Psoas muscle (tissue), 8 donors: ENCODE data around the gene RPL32. TPM values are rescaled to one million over a fixed set of nuclear protein-coding genes. Genes with fewer than 3 reads are reported as not detected.

ENCODE experiments used
- ATAC-seq, 4 donors: fragments of 200-7000 bp; cut with Tn5 transposase; one replicate each; pipeline ENCODE4 v1.9.1; 2020; ENCODE audit warnings: moderate library complexity in 3 of 4, mild to moderate bottlenecking in 2 of 4
- DNase-seq, 2 donors: peaks; one replicate each; pipeline ENCODE4 v3.0.0-alpha.2; 2020
- H3K27ac ChIP-seq: fragments of 200-600 bp; one replicate; pipeline ENCODE4 v1.8.0; 2022
- H3K27me3 ChIP-seq, 3 donors: fragments of 200-600 bp in 1 of 3; one replicate each; pipeline versions ENCODE4 v1.6.1 to v1.8.0; 2013 to 2022; ENCODE audit warnings: low read length in 2 of 3, mild to moderate bottlenecking in 2 of 3, moderate library complexity in 1 of 3; ENCODE audit not compliant: insufficient read depth in 3 of 3
- H3K36me3 ChIP-seq, 2 donors: fragments of 200-600 bp in 1 of 2; one replicate each; pipeline versions ENCODE4 v1.6.1 to v1.8.0; 2013 to 2022; ENCODE audit warnings: low read depth in 1 of 2, mild to moderate bottlenecking in 1 of 2, moderate library complexity in 1 of 2; ENCODE audit not compliant: insufficient read depth in 1 of 2
- H3K4me1 ChIP-seq: fragments of 200-600 bp; one replicate; pipeline ENCODE4 v1.8.0; 2022
- H3K4me3 ChIP-seq: fragments of 200-600 bp; one replicate; pipeline ENCODE4 v1.8.0; 2022; ENCODE audit warnings: mild to moderate bottlenecking
- H3K9me3 ChIP-seq: fragments of 200-600 bp; one replicate; pipeline ENCODE4 v1.8.0; 2022
- CTCF ChIP-seq: fragments of 200-600 bp; IDR thresholded peaks from one replicate; pipeline ENCODE4 v1.8.0; 2022; ENCODE audit warnings: antibody characterized with exemption
- WGBS, 3 donors: extraction: QIAGEN DNeasy Blood & Tissue Kit; methylation state at CpG; one replicate each; pipeline versions ENCODE4 v1.1.6 to v1.1.7; 2013; 5-methylcytosine and 5-hydroxymethylcytosine counted together
- intact Hi-C, 2 donors: fragments of 100-400 bp; cut with DNase I; formaldehyde crosslinking; loops; one replicate each; pipeline versions ENCODE4 v1.11.0 to v1.14.2; 2022
- polyA plus RNA-seq, 3 donors: library from polyadenylated mRNA; stranded (reverse); fragments of 200-250 nt; gene quantifications; one replicate each; pipeline ENCODE4 v1.2.3, GENCODE V29; 2013
- total RNA-seq, 4 donors: library from RNA; stranded (reverse); fragmentation: NEBNext Ultra II Directional in 2 of 4; extraction: Animal tissue kit (Norgen Biotek cat#: 25700) in 2 of 4; gene quantifications; one replicate each; pipeline versions ENCODE4 v1.2.1 to v1.2.4, GENCODE V29; 2021 to 2023
- donor health status: healthy with polysubstance abuse.
- donor health status: DM: no; HTN: no; CAD: no; lungs with moderate emphysema.
- donor health status: Bipolar disorder and iron deficiency.
- donor health status: healthy.
- donor health status: DM: yes; HTN: yes; CAD: no.
- donor health status: DM: no; HTN: no; CAD: no.
- donor health status: DM: no; HTN: no; CAD: no.
- donor health status: DM: yes; HTN: yes; CAD: no.

The RPL32 gene
- total and polyA plus RNA-seq, 7 donors = 1,418 to 2,939 (median 1,919) TPM

GRCh38 chr3:12807601-12808359 lies 33.6 kb downstream of the RPL32 start:
- intact Hi-C loops = no loop called here
- WGBS, 3 donors = 64 to 71% (median 66%) methylated on average over 7 of the region's 7 CpGs

GRCh38 chr3:12807066-12807465 lies 34.3 kb downstream of the RPL32 start:
- TF ChIP-seq CTCF = no peak
- intact Hi-C loops = no loop called here
- Histone ChIP-seq H3K36me3 (peaks cover 3 to 79% of the 10 kb centered on the region in 2 donors), H3K4me1 (peaks cover 27% of the 10 kb centered on the region), H3K4me3 (no peak overlapping the region), H3K27ac (peak overlapping the region; percentile 70), H3K9me3 (no peaks in the 10 kb centered on the region), H3K27me3 (no peaks in the 10 kb centered on the region)
- WGBS, 3 donors = 89 to 95% (median 90%) methylated on average over 9 of the region's 9 CpGs
- DNase-seq (no peak), ATAC-seq (no peak)

More at GRCh38 chr3:12807601-12808359, 33.6 kb downstream of the RPL32 start:
- TF ChIP-seq CTCF = no peak
- peaks cover 3 to 82% of the 10 kb centered on the region in 2 donors for H3K36me3 ChIP-seq
- no peaks in the 10 kb centered on the region for H3K27me3 ChIP-seq
- peaks cover 27% of the 10 kb centered on the region for H3K4me1 ChIP-seq
- no peak overlapping the region for H3K4me3 ChIP-seq
- H3K27ac ChIP-seq = peak overlapping the region; percentile 70
- no peaks in the 10 kb centered on the region for H3K9me3 ChIP-seq
- ATAC-seq (no peak), DNase-seq (no peak)

GRCh38 chr3:12803371-12803770 lies 38.0 kb downstream of the RPL32 start:
- ATAC-seq (no peak), DNase-seq (no peak)
- no peak for TF ChIP-seq CTCF
- intact Hi-C loops = no loop called here
- no peaks in the 10 kb centered on the region for H3K27me3 ChIP-seq
- no peaks in the 10 kb centered on the region for H3K9me3 ChIP-seq
- no peak overlapping the region for H3K4me3 ChIP-seq
- peaks cover 42% of the 10 kb centered on the region for H3K4me1 ChIP-seq
- H3K36me3 ChIP-seq = peaks cover 3 to 56% of the 10 kb centered on the region in 2 donors
- WGBS, 3 donors = 95 to 96% (median 96%) methylated on average over 12 of the region's 12 CpGs
- H3K27ac ChIP-seq = peak overlapping the region; percentile 44

- H3K4me3 ChIP-seq = peak overlapping the region; percentile 84
- WGBS, 3 donors = 57 to 80% (median 62%) methylated on average over 7 of the region's 7 CpGs
- no peak for TF ChIP-seq CTCF
- H3K36me3 ChIP-seq = peaks cover 0 to 21% of the 10 kb centered on the region in 2 donors
- H3K27me3 ChIP-seq = no peaks in the 10 kb centered on the region
- DNase-seq (no peak), ATAC-seq (no peak)
- peaks cover 39% of the 10 kb centered on the region for H3K4me1 ChIP-seq
- intact Hi-C loops = loop anchor here in 1 of 2 donors (2.0 kb wide), 3 partner anchors 49 to 93 kb away; no protein-coding TSS in a partner anchor
- no peaks in the 10 kb centered on the region for H3K9me3 ChIP-seq
- peak overlapping the region; percentile 95 for H3K27ac ChIP-seq
Measured at GRCh38 chr3:12799525-12800440, 41.6 kb downstream of the RPL32 start.
